GM21737 (cell line): ENCODE measurements around the gene CCDC40.

ENCODE experiments used
- ATAC-seq: cut with Tn5 transposase; IDR thresholded peaks from one replicate; pipeline ENCODE4 v1.9.1; 2021; ENCODE audit warnings: mild to moderate bottlenecking, moderate library complexity; ENCODE audit not compliant: unreplicated experiment

CCDC40 gene

DNA sequence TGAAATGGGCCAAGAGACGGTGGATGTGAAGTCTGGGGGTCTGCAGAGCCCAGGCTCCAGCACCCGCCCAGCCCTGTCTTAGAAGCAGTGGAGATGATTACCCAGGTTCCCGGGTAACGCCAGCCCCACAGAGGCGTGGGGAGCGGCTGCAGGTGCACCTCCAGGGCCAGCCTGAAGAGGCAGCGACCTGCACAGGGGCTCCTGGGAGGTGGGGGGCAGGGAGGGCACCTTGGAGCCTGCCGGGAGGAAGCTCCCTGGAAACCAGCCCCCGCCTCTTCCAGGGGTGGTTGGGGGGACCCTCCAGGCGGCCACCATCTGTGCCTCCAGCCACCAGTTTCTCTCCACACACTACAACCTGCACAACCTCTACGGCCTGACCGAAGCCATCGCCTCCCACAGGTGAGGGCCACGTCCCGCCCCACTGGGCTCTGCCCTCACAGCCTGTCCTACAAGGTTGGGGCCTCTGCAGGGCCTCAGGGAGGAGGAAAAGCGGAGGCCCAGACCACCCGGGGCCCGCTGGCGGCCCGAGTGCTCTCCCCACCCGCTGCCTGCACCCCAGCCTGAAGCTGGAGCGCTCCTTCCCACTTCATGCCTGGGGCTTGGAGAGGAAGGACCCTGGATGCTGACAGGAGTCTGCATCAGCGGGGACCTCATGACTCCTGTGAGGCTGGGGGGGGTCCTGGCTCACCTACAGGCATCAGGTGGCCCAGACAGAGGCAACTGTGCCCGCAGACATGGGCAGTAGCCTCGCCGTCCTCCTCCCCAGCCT, 75.4 kb downstream of the CCDC40 start:
- no peak for ATAC-seq

DNA sequence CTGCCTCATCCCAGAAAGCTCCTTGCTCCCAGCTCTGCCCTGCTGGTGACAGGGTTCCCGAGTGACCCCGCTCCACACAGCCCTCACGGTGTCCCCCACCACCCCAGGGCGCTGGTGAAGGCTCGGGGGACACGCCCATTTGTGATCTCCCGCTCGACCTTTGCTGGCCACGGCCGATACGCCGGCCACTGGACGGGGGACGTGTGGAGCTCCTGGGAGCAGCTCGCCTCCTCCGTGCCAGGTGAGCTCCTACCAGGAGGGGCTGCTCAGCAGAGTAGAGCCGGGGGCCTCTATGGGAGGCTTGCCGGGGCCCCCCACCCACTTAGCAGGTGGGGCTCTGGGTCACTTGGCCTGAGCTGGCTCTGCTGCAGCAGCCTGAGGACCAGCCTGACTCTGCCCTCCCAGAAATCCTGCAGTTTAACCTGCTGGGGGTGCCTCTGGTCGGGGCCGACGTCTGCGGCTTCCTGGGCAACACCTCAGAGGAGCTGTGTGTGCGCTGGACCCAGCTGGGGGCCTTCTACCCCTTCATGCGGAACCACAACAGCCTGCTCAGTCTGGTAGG, 76.1 kb downstream of the CCDC40 start:
- no peak for ATAC-seq

DNA sequence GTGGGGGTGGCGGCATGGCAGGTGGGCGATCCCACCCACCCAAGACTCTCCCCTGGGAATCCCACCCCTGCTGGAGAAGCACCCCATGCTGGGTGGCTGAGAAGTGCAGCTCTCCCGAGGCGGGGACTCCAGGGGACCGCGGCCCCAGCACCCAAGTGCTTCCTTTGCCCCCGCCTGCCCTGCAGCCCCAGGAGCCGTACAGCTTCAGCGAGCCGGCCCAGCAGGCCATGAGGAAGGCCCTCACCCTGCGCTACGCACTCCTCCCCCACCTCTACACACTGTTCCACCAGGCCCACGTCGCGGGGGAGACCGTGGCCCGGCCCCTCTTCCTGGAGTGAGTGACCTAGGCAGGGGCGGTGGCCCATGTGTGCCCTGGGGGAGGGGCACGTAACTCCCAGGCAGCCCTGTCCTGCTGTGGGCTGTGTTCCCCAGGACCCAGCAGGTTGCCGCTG, 76.6 kb downstream of the CCDC40 start:
- no peak for ATAC-seq

DNA sequence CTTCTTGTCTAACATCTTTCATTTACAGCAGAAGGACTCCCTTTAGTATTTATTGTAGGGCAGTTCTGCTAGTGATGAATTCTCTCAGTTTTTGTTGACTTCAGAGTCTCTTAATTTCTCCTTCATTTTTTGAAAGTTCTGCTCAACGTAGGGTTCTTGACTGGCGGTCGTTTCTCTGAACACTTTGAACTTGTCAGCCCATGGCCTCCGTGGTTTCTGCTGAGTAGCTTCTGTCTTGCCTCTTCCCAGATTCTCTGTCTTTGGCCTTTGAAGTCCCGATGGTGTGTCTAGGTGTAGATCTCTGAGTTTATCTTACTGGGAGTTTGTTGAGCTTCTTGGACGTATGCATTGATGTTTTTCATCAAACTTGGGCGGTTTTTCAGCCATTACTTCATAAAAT, 78.3 kb downstream of the CCDC40 start:
- no peak for ATAC-seq

DNA sequence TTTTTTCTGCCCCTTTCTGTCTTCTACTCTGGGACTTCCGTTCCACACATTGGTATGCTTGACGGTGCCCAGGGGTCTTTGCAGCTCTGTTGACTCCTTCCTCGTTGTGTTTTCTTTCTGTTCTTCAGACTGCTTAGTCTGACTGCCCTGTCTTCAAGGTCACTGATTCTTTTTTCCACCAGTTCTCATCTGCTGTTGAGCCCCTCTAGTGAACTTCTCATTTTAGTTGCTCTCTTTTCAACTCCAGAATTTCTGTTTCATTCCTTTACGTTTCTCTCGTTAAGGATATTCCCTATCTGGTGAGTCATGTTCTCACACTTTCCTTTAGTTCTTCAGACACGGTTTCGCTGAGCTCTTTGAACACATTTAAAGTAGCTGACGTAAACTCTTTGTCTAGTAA, 78.7 kb downstream of the CCDC40 start:
- no peak for ATAC-seq

DNA sequence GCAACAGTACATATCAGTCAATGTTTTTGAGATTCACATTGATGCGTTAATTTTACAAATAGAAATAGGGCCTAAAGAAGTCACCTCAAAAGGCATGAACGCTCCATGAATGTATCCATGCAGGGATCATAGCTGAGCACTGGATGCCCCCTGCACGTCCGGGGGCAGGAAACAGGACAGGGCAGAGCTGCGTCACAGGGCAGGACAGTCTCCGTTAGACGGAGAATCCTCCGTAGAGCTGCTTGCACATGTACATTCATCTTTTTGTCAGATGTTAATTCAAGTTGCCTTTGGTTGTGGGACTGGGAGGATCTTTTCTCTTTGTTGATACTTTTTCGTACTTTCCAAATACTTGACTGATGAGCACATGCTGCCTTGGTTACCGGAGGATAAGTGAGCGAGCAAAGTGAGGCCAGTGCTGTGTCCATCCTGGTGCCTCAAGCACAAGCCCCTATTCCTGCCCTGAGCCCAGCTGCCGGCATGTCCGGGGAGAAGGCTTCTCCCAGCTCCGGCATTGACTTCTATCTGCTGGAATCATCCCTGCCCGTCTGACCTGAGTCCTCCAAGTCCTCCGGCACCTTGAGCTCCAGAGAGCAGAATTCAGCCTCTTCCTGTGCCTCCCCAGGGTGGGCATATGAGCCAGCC, 80.0 kb downstream of the CCDC40 start:
- ATAC-seq, result no peak

DNA sequence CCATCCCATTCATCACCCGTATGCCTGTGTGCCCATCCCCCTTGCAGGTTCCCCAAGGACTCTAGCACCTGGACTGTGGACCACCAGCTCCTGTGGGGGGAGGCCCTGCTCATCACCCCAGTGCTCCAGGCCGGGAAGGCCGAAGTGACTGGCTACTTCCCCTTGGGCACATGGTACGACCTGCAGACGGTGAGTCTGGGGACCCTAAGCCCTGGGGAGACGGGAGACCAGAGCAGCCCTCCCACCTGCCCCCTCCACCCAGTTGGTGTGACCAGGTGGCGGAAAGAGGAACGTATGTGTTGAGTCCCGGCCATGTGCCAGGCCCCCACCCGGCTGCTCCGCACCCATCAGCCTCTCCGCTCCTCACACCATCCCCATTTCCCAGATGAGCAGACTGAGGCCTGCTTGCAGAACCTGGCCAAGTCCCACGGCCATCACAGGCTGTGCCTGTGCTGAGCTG, 80.5 kb downstream of the CCDC40 start:
- ATAC-seq, result no peak

DNA sequence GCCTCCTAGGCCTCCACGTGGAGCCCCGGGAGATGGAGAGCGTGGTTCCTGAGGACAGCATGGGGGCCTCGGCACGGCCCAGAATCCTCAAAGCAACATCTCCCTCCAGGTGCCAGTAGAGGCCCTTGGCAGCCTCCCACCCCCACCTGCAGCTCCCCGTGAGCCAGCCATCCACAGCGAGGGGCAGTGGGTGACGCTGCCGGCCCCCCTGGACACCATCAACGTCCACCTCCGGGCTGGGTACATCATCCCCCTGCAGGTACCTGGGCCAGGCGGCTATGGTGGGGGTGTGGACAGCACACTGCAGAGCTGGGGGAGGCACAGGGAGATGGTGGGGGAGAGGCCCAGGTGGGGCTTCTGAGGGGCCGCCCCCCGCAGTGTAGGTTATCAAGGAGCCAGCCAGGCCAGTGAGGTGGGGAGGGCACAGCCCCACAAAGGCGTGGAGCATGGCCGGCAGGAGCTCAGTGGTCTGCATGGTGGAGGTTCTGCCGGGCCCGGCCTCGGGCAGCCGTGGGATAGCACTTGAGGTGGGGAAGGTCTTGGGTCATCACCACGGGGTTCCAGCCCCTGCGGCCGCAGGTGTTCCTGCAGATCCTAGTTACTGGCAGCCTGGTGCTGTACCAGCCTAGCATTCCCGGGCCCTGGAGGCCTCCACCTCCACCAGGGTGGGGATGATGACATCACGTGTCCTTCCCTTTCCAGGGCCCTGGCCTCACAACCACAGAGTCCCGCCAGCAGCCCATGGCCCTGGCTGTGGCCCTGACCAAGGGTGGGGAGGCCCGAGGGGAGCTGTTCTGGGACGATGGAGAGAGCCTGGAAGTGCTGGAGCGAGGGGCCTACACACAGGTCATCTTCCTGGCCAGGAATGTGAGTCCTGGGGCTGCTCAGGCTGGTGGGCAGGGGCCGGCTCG, 81.3 kb downstream of the CCDC40 start:
- ATAC-seq, result no peak

DNA sequence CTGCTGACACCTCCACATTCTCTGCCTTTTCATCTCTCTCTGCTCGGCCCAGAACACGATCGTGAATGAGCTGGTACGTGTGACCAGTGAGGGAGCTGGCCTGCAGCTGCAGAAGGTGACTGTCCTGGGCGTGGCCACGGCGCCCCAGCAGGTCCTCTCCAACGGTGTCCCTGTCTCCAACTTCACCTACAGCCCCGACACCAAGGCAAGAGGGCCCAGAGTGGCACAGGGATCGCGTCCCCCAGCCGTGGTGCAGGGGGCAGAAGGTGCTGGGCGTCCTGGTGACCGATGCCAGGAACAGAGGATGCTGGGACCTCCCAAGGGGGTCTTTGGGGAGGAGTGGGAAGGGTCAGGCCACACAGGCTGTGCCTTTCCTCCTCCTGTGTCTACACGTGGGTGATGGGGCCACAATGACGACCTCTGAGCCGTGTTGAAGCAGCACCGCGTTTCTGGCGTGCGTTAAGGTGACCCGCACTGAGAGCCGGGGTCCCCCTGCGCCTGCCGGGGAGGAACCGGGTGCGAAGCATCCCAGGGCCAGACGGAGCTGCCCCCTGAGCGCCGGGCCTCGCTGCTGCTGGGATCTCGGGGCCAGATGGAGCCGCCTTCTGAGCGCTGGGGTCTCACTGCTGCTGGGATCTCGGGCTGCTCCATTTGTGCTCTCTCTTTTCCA, 82.3 kb downstream of the CCDC40 start:
- no peak for ATAC-seq

DNA sequence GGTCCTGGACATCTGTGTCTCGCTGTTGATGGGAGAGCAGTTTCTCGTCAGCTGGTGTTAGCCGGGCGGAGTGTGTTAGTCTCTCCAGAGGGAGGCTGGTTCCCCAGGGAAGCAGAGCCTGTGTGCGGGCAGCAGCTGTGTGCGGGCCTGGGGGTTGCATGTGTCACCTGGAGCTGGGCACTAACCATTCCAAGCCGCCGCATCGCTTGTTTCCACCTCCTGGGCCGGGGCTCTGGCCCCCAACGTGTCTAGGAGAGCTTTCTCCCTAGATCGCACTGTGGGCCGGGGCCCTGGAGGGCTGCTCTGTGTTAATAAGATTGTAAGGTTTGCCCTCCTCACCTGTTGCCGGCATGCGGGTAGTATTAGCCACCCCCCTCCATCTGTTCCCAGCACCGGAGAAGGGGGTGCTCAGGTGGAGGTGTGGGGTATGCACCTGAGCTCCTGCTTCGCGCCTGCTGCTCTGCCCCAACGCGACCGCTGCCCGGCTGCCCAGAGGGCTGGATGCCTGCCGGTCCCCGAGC, 82.9 kb downstream of the CCDC40 start:
- no peak for ATAC-seq

DNA sequence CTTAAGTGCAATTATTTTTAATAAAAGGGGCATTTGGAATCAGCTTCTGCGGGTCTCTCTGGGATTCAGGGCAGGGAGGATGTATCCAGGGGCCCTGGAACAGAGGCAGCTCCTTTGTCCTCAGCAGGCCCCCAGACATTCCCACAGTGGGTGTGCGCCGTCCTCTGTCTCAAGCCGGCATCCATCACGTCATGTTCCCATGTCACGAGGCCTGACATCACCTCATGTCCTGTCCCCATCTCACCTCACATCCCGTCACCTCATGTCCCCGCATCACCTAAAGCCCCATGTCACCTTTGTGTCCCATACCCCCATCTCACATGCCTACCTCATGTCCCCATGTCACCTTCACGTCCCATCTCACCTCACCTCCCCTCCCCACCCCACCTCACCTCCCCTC, 83.4 kb downstream of the CCDC40 start:
- ATAC-seq, result no peak

DNA sequence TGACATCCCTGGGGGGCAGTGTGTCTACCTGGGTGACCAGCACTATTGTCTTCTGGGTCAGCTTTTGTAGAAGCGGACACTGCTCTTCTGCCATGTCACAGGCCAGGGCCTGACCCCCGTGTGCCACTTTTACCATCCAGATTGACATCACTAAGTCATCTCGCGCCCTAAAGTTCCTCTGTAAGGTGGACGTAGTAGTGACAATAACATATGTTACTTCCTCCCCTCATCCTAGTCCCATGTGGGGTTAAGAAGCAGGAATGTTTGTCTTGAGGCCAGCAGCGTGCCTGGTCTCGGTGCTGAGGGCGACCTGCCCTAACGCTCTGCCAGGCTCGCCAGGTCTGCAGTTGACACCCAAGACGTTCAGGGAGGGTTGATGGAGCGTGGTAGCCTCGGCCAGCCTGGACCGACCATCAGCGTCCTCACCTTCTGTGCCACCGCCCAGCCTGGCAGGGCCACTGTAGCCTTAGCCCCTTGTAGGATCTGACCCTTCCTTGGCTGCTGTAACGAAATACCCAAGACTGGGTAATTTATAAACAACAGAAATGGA, 85.7 kb downstream of the CCDC40 start:
- no peak for ATAC-seq

DNA sequence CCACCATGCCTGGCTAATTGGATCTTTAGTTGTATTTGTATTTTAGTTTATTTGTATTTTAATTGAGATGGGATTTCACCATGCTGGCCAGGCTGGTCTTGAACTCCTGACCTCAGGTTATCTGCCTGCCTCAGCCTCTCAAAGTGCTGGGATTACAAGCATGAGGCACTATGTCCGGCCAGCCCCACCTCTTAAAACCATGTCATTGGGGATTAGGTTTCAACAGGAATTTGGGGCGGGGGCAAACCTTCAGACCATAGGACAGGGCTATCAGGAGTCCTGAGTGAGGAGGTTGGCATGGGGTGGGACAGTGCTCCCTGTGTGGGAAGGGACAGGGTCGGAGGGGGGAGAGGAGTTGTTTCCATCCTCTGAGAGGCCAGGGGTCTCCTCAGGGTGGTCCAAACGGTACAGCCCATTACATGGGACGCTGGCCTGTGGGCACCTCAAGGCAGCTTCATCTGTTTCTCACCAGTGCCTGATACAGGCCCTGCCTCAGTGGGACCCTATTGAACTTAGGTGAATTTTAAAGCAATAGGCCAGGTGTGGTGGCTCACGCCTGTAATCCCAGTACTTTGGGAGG, 86.6 kb downstream of the CCDC40 start:
- ATAC-seq, result no peak

DNA sequence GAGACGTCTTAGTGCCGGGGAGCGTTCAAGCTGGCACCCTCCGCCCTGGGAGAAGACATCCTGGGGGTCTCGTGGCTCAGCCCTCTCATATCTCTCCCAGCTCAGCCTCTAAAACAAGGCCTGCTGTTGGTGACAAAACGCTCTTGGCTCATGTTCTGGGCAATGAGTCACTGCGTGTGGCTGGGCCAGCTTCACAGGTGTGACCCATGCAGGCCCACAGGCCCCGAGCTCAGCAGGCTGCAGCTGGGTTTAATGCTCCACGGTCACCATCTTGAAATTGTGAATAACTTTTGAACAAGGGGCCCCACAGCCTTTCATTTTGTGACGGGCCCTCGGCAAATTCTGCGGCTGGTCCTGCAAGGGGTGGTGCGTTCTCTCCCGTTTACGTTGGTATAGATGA, 87.3 kb downstream of the CCDC40 start:
- ATAC-seq, result no peak

DNA sequence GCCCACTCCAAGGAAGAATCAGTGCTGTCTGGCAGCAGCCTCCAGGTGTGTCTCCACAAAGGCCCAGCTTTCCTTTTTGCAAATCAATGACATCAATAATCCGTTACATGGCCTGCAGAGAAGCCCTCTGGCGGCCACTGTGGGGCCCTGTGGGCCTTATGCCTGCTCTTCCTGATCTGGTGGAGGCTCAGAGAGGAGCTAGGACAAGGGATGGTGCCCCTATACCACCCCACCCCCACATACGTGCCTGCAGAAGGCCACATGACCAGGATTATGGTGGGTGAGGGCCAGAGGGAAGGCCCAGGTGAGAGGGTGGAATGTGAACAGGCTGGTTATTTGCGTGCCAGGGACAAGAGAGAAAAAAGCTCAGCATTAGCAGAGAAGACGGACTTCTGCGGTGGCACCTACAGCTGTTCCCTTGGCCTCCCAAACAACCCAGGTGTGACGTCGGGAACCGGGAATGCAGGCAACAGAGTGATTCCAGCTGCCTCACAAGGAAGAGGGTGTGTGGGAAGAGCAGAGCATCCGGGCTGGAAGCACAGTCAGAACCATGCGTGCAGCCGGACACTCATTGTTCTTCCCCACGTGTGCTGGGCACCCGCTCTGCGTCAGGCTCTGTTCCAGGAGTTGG, 88.0 kb downstream of the CCDC40 start:
- no peak for ATAC-seq

DNA sequence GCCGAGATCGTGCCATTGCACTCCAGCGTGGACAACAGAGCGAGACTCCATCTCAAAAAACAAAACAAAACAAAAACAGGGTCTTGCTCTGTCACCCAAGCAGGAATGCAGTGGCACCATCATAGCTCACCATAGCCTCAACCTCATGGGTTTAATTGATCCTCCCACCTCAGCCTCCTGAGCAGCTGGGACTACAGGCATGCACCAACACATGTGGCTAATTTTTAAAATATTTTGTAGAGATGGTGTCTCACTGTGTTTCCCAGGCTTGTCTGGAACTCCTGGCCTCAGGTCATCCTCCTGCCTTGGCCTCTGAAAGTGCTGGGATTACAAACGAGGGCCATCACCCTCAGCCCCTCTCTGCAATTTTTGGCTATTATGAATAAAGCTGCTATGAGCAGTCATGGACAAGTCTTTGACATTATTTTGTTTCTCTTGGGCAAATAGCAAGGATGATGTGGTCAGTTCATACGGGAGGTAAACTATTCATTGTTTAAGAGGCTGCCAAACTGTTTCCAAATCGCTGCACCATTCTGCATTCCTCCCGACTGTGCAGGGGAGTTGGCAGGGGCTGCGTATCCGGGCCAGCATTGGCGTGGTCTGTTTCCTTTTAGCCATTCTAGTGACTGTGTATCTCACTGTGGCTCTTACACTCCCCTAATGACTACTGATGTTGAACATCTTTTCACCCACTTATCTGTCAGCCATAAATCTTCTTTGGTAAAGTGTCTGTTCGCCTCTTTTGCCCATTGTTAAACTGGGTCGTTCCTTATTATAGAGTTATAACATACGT, 89.4 kb downstream of the CCDC40 start:
- no peak for ATAC-seq

DNA sequence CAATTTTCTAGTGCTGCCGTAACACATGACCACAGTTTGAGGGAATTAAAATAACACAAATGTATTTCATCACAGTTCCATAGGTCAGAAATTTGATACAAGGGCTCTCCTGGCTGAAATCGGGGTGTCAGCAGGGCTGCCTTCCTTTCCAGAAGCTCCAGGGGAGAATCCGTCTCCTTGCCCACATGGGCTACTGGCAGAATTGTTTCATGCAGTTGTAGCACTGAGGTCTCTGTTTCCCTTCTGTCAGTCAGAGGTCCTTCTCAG, 89.9 kb downstream of the CCDC40 start:
- ATAC-seq, result no peak

DNA sequence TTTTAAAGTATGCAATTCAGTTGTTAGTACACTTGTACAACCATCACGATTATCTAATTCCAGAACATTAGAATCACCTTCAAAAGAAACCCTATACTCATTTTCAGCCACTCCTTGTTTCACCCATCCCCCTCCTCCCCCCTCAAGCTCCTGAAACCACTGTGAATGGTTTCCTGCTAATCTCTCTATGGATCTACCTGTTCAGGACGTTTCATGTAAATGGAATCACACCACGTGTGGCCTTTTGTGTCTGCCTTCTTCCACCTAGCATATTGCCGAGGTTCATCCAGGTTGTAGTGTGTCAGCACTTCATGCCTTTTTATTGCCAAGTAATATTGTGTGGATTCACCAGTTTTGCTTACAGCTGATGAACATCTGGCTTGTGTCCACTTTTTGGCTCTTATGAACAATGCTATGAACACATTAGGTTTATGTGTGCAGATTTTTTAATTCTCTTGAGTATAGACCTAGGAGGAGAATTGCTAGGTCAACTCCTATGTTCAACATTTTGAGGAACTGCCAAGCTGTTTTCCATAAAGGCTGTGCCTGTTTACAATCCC, 92.6 kb downstream of the CCDC40 start:
- no peak for ATAC-seq
